Urinary bladder (tissue), 4 donors: ENCODE data around the gene VIPR1. TPM values are rescaled to one million over a fixed set of nuclear protein-coding genes. Genes with fewer than 3 reads are reported as not detected.
"Not testable (repeated sequence)": the region's sequence is repeated elsewhere in the genome, so short reads cannot be mapped to it uniquely, and the experiment has no call there.

Experiments
- DNase-seq: peaks from one replicate; pipeline ENCODE4 v3.0.0-alpha.2; 2015; ENCODE audit errors: extremely low spot score
- H3K27ac ChIP-seq: one replicate; pipeline ENCODE4 v1.5.1; 2013; ENCODE audit warnings: low read depth, mild to moderate bottlenecking, moderate library complexity
- H3K36me3 ChIP-seq: one replicate; pipeline ENCODE4 v1.6.1; 2013; ENCODE audit warnings: mild to moderate bottlenecking, moderate library complexity; ENCODE audit not compliant: insufficient read depth
- H3K4me1 ChIP-seq: one replicate; pipeline ENCODE4 v1.6.1; 2013; ENCODE audit warnings: mild to moderate bottlenecking, moderate library complexity; ENCODE audit not compliant: insufficient read depth
- H3K4me3 ChIP-seq: one replicate; pipeline ENCODE4 v1.5.1; 2013; ENCODE audit warnings: low read depth, low read length
- WGBS: extraction: QIAGEN DNeasy Blood & Tissue Kit; methylation state at CpG from one replicate; pipeline ENCODE4 v1.1.7; 2013; 5-methylcytosine and 5-hydroxymethylcytosine counted together
- polyA plus RNA-seq: library from polyadenylated mRNA; stranded (reverse); fragments of 200-250 nt; gene quantifications from one replicate; pipeline ENCODE4 v1.2.3, GENCODE V29; 2013
- total RNA-seq: library from RNA; depleted of rRNA; stranded (reverse); fragments of >200 nt; gene quantifications from one replicate; pipeline ENCODE4 v1.2.3, GENCODE V29; 2014
- donor health status: healthy with polysubstance abuse.
- donor health status: healthy.

Gene VIPR1
- total and polyA plus RNA-seq, 2 donors = 5.2 to 6.2 TPM

- no peak overlapping the region for H3K27ac ChIP-seq
- H3K4me1 ChIP-seq = no peaks in the 10 kb centered on the region
- H3K36me3 ChIP-seq = no peaks in the 10 kb centered on the region
- DNase-seq = peak; percentile 33
- H3K4me3 ChIP-seq = no peak overlapping the region
- WGBS = 29% methylated on average over 12 of the region's 12 CpGs
These were observed 42.2 kb downstream of the VIPR1 start for GRCh38 chr3:42544492-42545283.

- 75% methylated on average over 5 of the region's 5 CpGs for WGBS
- DNase-seq = no peak
These were observed 42.9 kb downstream of the VIPR1 start for GRCh38 chr3:42545284-42545900.

GRCh38 chr3:42546691-42547213, 44.3 kb downstream of the VIPR1 start:
- Histone ChIP-seq H3K36me3 (no peaks in the 10 kb centered on the region), H3K4me1 (no peaks in the 10 kb centered on the region), H3K27ac (no peak overlapping the region), H3K4me3 (no peak overlapping the region)
- DNase-seq = no peak
- WGBS = 88% methylated on average over 3 of the region's 3 CpGs

More at GRCh38 chr3:42545284-42545900, 42.9 kb downstream of the VIPR1 start:
- Histone ChIP-seq H3K36me3 (no peaks in the 10 kb centered on the region), H3K4me3 (no peak overlapping the region), H3K27ac (no peak overlapping the region), H3K4me1 (no peaks in the 10 kb centered on the region)

- DNase-seq = peak; percentile 39
- 41% methylated on average over 7 of the region's 7 CpGs for WGBS
- H3K27ac ChIP-seq = no peak overlapping the region
- H3K4me3 ChIP-seq = no peak overlapping the region
- H3K4me1 ChIP-seq = no peaks in the 10 kb centered on the region
- H3K36me3 ChIP-seq = no peaks in the 10 kb centered on the region
These were observed 45.0 kb downstream of the VIPR1 start for GRCh38 chr3:42547401-42547945.

GRCh38 chr3:42549131-42549530, 46.7 kb downstream of the VIPR1 start:
- DNase-seq = no peak
- WGBS = 85% methylated on average over 2 of the region's 2 CpGs
- H3K27ac ChIP-seq = no peak overlapping the region
- no peaks in the 10 kb centered on the region for H3K36me3 ChIP-seq
- H3K4me3 ChIP-seq = no peak overlapping the region
- no peaks in the 10 kb centered on the region for H3K4me1 ChIP-seq

GRCh38 chr3:42550250-42550649, 47.8 kb downstream of the VIPR1 start:
- 32% methylated on average over 1 of the region's 1 CpG for whole genome bisulfite sequencing
- Histone ChIP-seq H3K4me1 (no peaks in the 10 kb centered on the region), H3K36me3 (no peaks in the 10 kb centered on the region), H3K4me3 (no peak overlapping the region), H3K27ac (no peak overlapping the region)
- no peak for DNase-seq

- Histone ChIP-seq H3K36me3 (no peaks in the 10 kb centered on the region), H3K4me3 (no peak overlapping the region), H3K4me1 (no peaks in the 10 kb centered on the region), H3K27ac (no peak overlapping the region)
- DNase-seq = no peak
- 11% methylated on average over 1 of the region's 1 CpG for WGBS
These were observed 50.4 kb downstream of the VIPR1 start for GRCh38 chr3:42552830-42553229.

GRCh38 chr3:42556089-42556632, 53.7 kb downstream of the VIPR1 start:
- no peak overlapping the region for H3K4me3 ChIP-seq
- WGBS = 67% methylated on average over 3 of the region's 3 CpGs
- H3K36me3 ChIP-seq = peaks cover 3% of the 10 kb centered on the region
- H3K27ac ChIP-seq = no peak overlapping the region
- no peaks in the 10 kb centered on the region for H3K4me1 ChIP-seq
- no peak for DNase-seq

GRCh38 chr3:42556817-42557216, 54.4 kb downstream of the VIPR1 start:
- 95% methylated on average over 6 of the region's 6 CpGs for WGBS
- not testable (repeated sequence) for H3K4me1 ChIP-seq, H3K27ac ChIP-seq, H3K36me3 ChIP-seq, DNase-seq, H3K4me3 ChIP-seq

GRCh38 chr3:42557854-42558253, 55.4 kb downstream of the VIPR1 start:
- Histone ChIP-seq H3K4me3 (no peak overlapping the region), H3K36me3 (peaks cover 3% of the 10 kb centered on the region), H3K4me1 (no peaks in the 10 kb centered on the region), H3K27ac (no peak overlapping the region)
- no peak for DNase-seq

- Histone ChIP-seq H3K27ac (no peak overlapping the region), H3K4me1 (no peaks in the 10 kb centered on the region), H3K4me3 (no peak overlapping the region), H3K36me3 (peaks cover 3% of the 10 kb centered on the region)
- DNase-seq = no peak
- 68% methylated on average over 3 of the region's 3 CpGs for WGBS
These were observed 59.8 kb downstream of the VIPR1 start for GRCh38 chr3:42562047-42562907.

- H3K4me3 ChIP-seq = no peak overlapping the region
- DNase-seq = no peak
- H3K27ac ChIP-seq = no peak overlapping the region
- H3K36me3 ChIP-seq = no peaks in the 10 kb centered on the region
- 64% methylated on average over 2 of the region's 2 CpGs for WGBS
- H3K4me1 ChIP-seq = no peaks in the 10 kb centered on the region
These were observed 67.2 kb downstream of the VIPR1 start for GRCh38 chr3:42569593-42570142.

- no peak for DNase-seq
These were observed 69.8 kb downstream of the VIPR1 start for GRCh38 chr3:42572278-42572677.

More at GRCh38 chr3:42572278-42572677, 69.8 kb downstream of the VIPR1 start:
- WGBS = 61% methylated on average over 3 of the region's 3 CpGs
- no peak overlapping the region for H3K4me3 ChIP-seq
- no peaks in the 10 kb centered on the region for H3K36me3 ChIP-seq
- H3K27ac ChIP-seq = no peak overlapping the region
- H3K4me1 ChIP-seq = no peaks in the 10 kb centered on the region
